Activated CD8-positive, alpha-beta memory T cell treated with anti-CD3 and anti-CD28 coated beads, Interleukin-2, amount 50 U/mL, for 48 hours (primary cell): ENCODE results near the gene PTTG1.

ENCODE experiments used
- DNase-seq: peaks from one replicate; pipeline ENCODE4 v3.0.0-alpha.2; 2020

Gene PTTG1

GRCh38 chr5:160474084-160474483 lies 52.4 kb downstream of the PTTG1 start:
- no peak for DNase-seq

- no peak for DNase-seq
These were observed 54.3 kb downstream of the PTTG1 start for GRCh38 chr5:160475864-160476438.

DNA sequence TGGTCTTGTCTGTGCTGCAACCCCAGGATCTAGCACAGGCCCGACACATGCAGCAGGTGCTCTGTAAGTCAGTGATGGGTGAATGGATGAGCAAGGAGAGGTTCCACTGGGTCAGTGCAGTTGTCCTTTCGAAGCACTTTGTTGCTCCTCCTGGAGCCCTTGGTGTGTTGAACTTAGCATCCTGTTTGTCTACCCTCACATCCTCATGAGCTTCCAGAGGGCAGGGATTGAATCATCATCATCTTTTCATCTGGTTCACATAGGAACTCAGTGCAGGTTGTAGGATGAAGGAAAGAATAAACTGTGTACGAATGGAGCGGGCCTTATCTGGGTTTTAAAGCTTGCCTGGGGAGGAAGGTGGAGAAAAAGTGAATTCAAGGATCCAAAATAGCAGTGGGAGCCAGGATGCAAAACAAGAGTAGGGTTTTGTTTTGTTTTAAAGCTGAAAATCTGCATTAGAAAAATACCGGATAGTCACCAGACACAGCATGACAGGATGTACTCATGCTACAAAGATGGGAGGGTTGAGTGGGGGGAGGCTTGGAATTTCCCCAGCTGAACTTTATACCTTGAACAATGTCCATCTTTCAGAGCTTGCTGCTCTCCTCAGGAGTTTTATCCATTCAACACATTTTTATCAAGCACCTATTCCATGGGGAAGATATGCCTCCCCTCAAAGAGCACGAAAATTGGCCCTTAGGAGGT lies 55.8 kb downstream of the PTTG1 start:
- no peak for DNase-seq

- DNase-seq: no peak
These were observed 56.5 kb downstream of the PTTG1 start for GRCh38 chr5:160478163-160478562.
